GM06990 (cell line): Measurements from ENCODE around the gene KIF18B.

Source experiments
- DNase-seq: peaks from one replicate; pipeline ENCODE4 v3.0.0-alpha.2; 2011; ENCODE audit not compliant: insufficient read length; ENCODE audit errors: extremely low read depth
- H3K27me3 ChIP-seq: replicated peaks from 2 replicates; pipeline ENCODE4 v1.6.0; 2011; ENCODE audit warnings: low read length; ENCODE audit not compliant: control insufficient read depth, insufficient read depth
- H3K36me3 ChIP-seq: 2 replicates; pipeline ENCODE4 v1.5.1; 2011; ENCODE audit warnings: low read length; ENCODE audit not compliant: control insufficient read depth, insufficient read depth
- H3K4me3 ChIP-seq: replicated peaks from 2 replicates; pipeline ENCODE4 v1.5.1; 2011; ENCODE audit warnings: low read depth, mild to moderate bottlenecking, control low read depth, low read length
- CTCF ChIP-seq: IDR thresholded peaks from 2 replicates; pipeline ENCODE4 v1.5.1; 2011; ENCODE audit warnings: low read length, control low read depth, mild to moderate bottlenecking, inconsistent platforms; ENCODE audit not compliant: insufficient read depth, poor library complexity, severe bottlenecking

Gene KIF18B

DNA sequence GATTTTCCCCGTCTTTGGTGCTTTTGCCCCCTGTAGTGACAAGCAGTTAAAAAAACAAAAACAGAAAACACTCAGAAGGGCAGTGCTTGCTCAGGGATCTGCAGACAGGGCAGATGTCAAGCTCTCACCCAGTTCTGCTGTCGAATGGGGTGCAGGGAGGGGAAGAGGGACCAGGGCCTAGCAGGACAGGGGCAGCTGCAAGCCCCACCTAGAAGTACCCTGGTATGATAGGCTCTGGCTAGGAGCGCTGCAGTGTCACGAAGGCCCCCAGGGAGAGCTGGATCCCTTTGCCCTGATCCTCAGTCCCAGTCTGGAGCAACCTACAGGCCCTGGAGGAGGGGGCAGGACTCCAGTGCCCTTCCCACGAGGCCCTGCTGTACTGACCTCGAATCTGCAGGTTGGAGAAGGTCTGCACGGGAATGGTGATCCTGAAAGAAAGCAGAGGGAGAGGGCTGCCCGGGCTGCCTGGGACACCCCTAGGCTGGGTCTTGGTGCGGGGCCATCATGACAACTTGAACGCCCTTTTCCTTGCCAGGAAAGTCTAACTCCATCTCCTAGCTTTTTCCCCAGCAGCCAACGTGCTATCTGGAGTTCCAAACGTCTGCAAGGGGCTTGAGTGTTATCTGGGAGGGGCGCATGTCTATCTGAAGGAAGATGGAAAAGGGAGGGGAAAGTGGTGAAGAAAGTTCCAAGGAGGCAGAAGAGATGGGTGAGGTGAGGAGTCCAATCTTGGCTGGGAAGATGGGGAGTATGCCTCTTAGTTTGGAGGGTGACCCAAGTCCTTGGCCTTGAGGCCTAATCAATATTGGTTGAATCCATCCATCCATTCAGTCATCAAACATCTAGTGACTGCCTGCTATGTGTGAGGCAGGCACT, 37.1 kb downstream of the KIF18B start:
- no peak for DNase-seq
- no peak for TF ChIP-seq CTCF
- Histone ChIP-seq H3K27me3 (no peaks in the 10 kb centered on the region; the same call in 1 of the 2 replicates), H3K36me3 (no peaks in the 10 kb centered on the region), H3K4me3 (no peak overlapping the region)

DNA sequence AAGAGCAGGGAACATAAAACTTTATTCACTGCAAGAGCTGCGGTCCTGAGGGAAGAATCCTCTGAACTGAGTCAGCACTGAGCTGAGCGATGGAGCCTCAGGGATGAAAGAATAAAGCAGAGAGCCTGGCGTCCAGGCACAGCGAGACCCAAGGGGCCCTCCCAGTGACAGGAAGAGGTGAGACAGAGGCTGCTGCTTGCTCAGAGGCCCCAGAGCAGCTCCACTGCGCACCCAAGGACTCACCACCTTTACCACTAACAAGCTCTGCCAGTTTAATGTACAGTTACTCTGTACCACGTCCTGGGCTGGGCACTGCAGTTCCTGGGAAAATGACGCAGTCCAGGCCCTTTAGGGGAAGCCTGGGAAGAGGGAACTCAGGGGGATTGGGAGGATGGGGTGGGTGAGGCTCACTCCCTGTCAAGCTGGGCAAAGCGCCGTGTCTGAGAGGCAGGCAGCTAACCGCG, 37.9 kb downstream of the KIF18B start:
- no peak overlapping the region for H3K4me3 ChIP-seq
- TF ChIP-seq CTCF: no peak
- DNase-seq: no peak
- H3K36me3 ChIP-seq: no peaks in the 10 kb centered on the region
- H3K27me3 ChIP-seq: no peaks in the 10 kb centered on the region; the same call in 1 of the 2 replicates

DNA sequence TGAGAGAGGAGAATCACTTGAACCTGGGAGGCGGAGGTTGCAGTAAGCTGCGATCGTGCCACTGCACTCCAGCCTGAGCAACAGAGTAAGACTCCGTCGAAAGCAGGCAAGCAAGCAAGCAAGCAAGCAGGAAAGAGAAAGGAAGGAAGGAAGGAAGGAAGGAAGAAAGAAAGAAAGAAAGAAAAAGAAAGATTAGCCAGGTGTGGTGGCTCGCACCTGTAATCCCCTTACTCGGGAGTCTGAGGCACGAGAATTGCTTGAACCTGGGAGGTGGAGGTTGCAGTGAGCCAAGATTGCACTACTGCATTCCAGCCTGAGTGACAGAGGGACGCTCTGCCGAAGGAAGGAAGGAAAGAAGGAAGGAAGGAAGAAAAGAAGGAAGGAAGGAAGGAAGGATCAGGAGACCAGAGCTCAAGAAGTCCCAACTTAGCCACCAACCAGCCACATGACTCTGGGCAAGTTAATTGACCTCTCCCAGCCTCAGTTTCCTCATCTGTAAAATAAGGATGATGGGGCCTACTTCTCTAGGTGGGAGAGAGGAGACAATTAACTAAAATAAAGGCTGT, 38.7 kb downstream of the KIF18B start:
- TF ChIP-seq CTCF: no peak
- H3K4me3 ChIP-seq: no peak overlapping the region

GRCh38 chr17:44907729-44908470, 39.7 kb downstream of the KIF18B start:
- Histone ChIP-seq H3K27me3 (no peaks in the 10 kb centered on the region; the same call in 1 of the 2 replicates), H3K4me3 (no peak overlapping the region), H3K36me3 (no peaks in the 10 kb centered on the region)
- no peak for TF ChIP-seq CTCF
- no peak for DNase-seq

More for the DNA sequence above, 38.7 kb downstream of the KIF18B start:
- Histone ChIP-seq H3K36me3 (no peaks in the 10 kb centered on the region), H3K27me3 (no peaks in the 10 kb centered on the region; the same call in 1 of the 2 replicates)
- no peak for DNase-seq

GRCh38 chr17:44906763-44907728, 40.5 kb downstream of the KIF18B start:
- H3K27me3 ChIP-seq: no peaks in the 10 kb centered on the region; the same call in 1 of the 2 replicates
- TF ChIP-seq CTCF: no peak
- no peak for DNase-seq
- H3K36me3 ChIP-seq: no peaks in the 10 kb centered on the region
- no peak overlapping the region for H3K4me3 ChIP-seq
